ENCODE data around the gene GRID1.
A peak's percentile ranks its signal among the peaks of the same experiment; 100 is the strongest.

Gene GRID1

DNA sequence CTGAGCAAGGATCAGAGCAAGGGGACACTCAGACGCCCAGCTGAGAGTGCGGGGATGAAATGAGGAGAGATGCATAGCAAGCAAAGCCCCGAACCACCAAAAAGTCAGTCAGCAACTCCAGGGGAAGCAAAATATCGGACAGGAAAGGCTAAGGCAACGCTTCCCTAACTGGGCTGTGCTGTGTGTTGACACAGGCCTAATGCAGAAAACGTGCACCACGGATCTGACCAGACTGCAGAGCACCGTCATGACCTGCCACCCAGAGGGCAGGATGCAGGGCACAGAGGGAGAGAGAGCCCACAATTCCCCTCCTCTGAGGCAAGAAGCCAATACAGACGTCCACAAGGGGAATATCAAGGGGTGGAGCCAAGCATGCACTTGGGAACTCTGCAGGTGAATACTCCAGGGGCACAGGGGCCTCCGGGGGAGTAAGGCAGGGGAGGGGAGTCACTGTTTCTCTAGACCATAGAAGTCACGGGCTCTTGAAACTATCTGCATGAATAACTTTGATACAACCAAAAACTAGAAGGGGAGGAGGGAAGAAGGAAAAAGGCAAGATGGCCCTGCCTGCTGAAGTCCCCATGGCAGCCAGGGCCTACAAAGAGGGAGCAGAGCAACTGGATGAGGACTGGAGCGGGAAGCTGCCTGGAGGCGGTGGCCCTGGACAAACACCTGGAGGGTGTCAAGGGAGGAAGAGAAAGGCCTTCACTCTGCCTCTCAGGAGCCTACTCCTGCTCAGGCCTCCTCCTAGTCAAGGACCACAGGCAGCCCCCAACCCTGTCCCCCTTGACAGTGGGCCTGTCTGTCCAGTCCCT lies 26.2 kb downstream of the GRID1 start:
- Histone ChIP-seq H3K36me3 (ENCODE audit: insufficient read depth, insufficient read length, low read length) (no peaks in the 10 kb centered on the region), H3K9ac (ENCODE audit: insufficient read length, low read depth) (peak overlapping the region; percentile 17), H3K27me3 (ENCODE audit: insufficient read depth, insufficient read length) (no peaks in the 10 kb centered on the region), H3K9me3 (ENCODE audit: insufficient read depth, low read length) (0 out of 2 replicates have a peak, but pooled peaks cover 5% of the 10 kb centered on the region), H3K4me1 (ENCODE audit: insufficient read depth, insufficient read length) (peaks cover 19% of the 10 kb centered on the region), H3K4me3 (ENCODE audit: insufficient read length, low read depth) (no peak overlapping the region)
- no peak for DNase-seq (ENCODE audit: low read depth, low spot score)
- no peak for TF ChIP-seq YY1 (IDR thresholded peaks at IDR 0.05; ENCODE audit: insufficient read depth, insufficient read length)
- TF ChIP-seq SUZ12 (IDR thresholded peaks at IDR 0.05; ENCODE audit: extremely low read depth, insufficient read depth, insufficient read length) = no peak
- TF ChIP-seq ZNF274 (IDR thresholded peaks at IDR 0.05; ENCODE audit: low read depth, low read length) = no peak

- Histone ChIP-seq H3K9ac (ENCODE audit: insufficient read length, low read depth) (no peak overlapping the region), H3K36me3 (ENCODE audit: insufficient read depth, insufficient read length, low read length) (no peaks in the 10 kb centered on the region), H3K9me3 (ENCODE audit: insufficient read depth, low read length) (0 out of 2 replicates have a peak, but pooled peaks cover 5% of the 10 kb centered on the region), H3K4me1 (ENCODE audit: insufficient read depth, insufficient read length) (peaks cover 19% of the 10 kb centered on the region), H3K27me3 (ENCODE audit: insufficient read depth, insufficient read length) (no peaks in the 10 kb centered on the region), H3K4me3 (ENCODE audit: insufficient read length, low read depth) (no peak overlapping the region)
- TF ChIP-seq ZNF274 (IDR thresholded peaks at IDR 0.05; ENCODE audit: low read depth, low read length) (no peak), YY1 (IDR thresholded peaks at IDR 0.05; ENCODE audit: insufficient read depth, insufficient read length) (no peak), SUZ12 (IDR thresholded peaks at IDR 0.05; ENCODE audit: extremely low read depth, insufficient read depth, insufficient read length) (no peak)
- DNase-seq (ENCODE audit: low read depth, low spot score) = no peak
Measured at GRCh38 chr10:86339226-86339865, 27.2 kb downstream of the GRID1 start.

GRCh38 chr10:86337121-86337601 lies 29.4 kb downstream of the GRID1 start:
- Histone ChIP-seq H3K36me3 (ENCODE audit: insufficient read depth, insufficient read length, low read length) (no peaks in the 10 kb centered on the region), H3K27me3 (ENCODE audit: insufficient read depth, insufficient read length) (no peaks in the 10 kb centered on the region), H3K4me1 (ENCODE audit: insufficient read depth, insufficient read length) (peaks cover 18% of the 10 kb centered on the region), H3K9me3 (ENCODE audit: insufficient read depth, low read length) (0 out of 2 replicates have a peak, but pooled peaks cover 5% of the 10 kb centered on the region), H3K9ac (ENCODE audit: insufficient read length, low read depth) (no peak overlapping the region), H3K4me3 (ENCODE audit: insufficient read length, low read depth) (no peak overlapping the region)
- DNase-seq (ENCODE audit: low read depth, low spot score) = no peak
- TF ChIP-seq SUZ12 (IDR thresholded peaks at IDR 0.05; ENCODE audit: extremely low read depth, insufficient read depth, insufficient read length) (no peak), ZNF274 (IDR thresholded peaks at IDR 0.05; ENCODE audit: low read depth, low read length) (no peak), YY1 (IDR thresholded peaks at IDR 0.05; ENCODE audit: insufficient read depth, insufficient read length) (no peak)

GRCh38 chr10:86336341-86336740 lies 30.3 kb downstream of the GRID1 start:
- peaks cover 16% of the 10 kb centered on the region for H3K4me1 ChIP-seq (ENCODE audit: insufficient read depth, insufficient read length)
- 0 out of 2 replicates have a peak, but pooled peaks cover 5% of the 10 kb centered on the region for H3K9me3 ChIP-seq (ENCODE audit: insufficient read depth, low read length)
- H3K36me3 ChIP-seq (ENCODE audit: insufficient read depth, insufficient read length, low read length) = no peaks in the 10 kb centered on the region
- no peak overlapping the region for H3K4me3 ChIP-seq (ENCODE audit: insufficient read length, low read depth)
- no peak overlapping the region for H3K9ac ChIP-seq (ENCODE audit: insufficient read length, low read depth)
- H3K27me3 ChIP-seq (ENCODE audit: insufficient read depth, insufficient read length) = no peaks in the 10 kb centered on the region
- no peak for TF ChIP-seq SUZ12 (IDR thresholded peaks at IDR 0.05; ENCODE audit: extremely low read depth, insufficient read depth, insufficient read length)
- no peak for DNase-seq (ENCODE audit: low read depth, low spot score)

DNA sequence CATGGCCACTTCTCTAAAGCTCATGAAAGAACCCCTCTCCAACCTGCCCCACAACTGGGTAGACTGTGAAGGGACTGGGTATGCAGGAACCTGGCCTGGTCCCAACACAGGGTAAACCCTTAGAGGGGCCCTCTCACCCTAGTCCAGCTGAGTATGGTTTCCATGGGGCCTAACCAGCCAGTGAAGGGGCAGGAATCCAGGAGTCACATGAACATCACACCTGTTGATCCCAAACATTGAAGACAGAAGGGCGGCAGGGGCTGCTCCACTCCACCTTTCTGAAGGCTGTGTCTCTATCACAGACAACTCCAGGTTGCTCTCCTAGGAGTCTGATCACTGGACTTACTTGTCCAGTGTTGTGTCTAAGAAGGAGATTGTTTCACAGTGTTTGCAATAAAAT lies 30.8 kb downstream of the GRID1 start:
- Histone ChIP-seq H3K4me1 (ENCODE audit: insufficient read depth, insufficient read length) (peaks cover 12% of the 10 kb centered on the region), H3K9me3 (ENCODE audit: insufficient read depth, low read length) (0 out of 2 replicates have a peak, but pooled peaks cover 5% of the 10 kb centered on the region), H3K4me3 (ENCODE audit: insufficient read length, low read depth) (no peak overlapping the region), H3K27me3 (ENCODE audit: insufficient read depth, insufficient read length) (no peaks in the 10 kb centered on the region), H3K9ac (ENCODE audit: insufficient read length, low read depth) (no peak overlapping the region), H3K36me3 (ENCODE audit: insufficient read depth, insufficient read length, low read length) (no peaks in the 10 kb centered on the region)
- DNase-seq (ENCODE audit: low read depth, low spot score) = no peak
- TF ChIP-seq SUZ12 (IDR thresholded peaks at IDR 0.05; ENCODE audit: extremely low read depth, insufficient read depth, insufficient read length) (no peak), ZNF274 (IDR thresholded peaks at IDR 0.05; ENCODE audit: low read depth, low read length) (no peak), YY1 (IDR thresholded peaks at IDR 0.05; ENCODE audit: insufficient read depth, insufficient read length) (no peak)

DNA sequence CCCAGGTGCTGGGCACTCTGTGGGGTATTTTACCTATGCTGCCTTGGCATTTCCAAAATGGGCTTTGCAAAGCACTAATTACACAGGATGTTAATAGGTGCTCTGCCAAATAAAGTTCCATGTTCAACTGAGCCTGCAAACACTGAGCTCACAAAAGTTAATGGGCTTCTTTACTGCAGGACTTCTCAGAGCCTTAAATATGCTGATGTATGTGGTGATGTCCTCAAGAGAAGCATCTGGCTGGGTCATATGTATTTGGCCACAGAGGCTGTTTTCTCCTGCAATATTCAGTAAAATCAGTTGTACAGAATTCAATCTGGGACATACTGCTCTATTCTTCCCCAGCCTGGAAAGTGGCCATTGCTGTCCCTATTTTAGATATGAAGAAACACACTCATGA lies 31.3 kb downstream of the GRID1 start:
- H3K9ac ChIP-seq (ENCODE audit: insufficient read length, low read depth) = no peak overlapping the region
- DNase-seq (ENCODE audit: low read depth, low spot score) = no peak
- TF ChIP-seq ZNF274 (IDR thresholded peaks at IDR 0.05; ENCODE audit: low read depth, low read length) (no peak), YY1 (IDR thresholded peaks at IDR 0.05; ENCODE audit: insufficient read depth, insufficient read length) (no peak), SUZ12 (IDR thresholded peaks at IDR 0.05; ENCODE audit: extremely low read depth, insufficient read depth, insufficient read length) (no peak)
- no peak overlapping the region for H3K4me3 ChIP-seq (ENCODE audit: insufficient read length, low read depth)
- no peaks in the 10 kb centered on the region for H3K36me3 ChIP-seq (ENCODE audit: insufficient read depth, insufficient read length, low read length)
- 0 out of 2 replicates have a peak, but pooled peaks cover 5% of the 10 kb centered on the region for H3K9me3 ChIP-seq (ENCODE audit: insufficient read depth, low read length)
- H3K4me1 ChIP-seq (ENCODE audit: insufficient read depth, insufficient read length) = peaks cover 8% of the 10 kb centered on the region
- no peaks in the 10 kb centered on the region for H3K27me3 ChIP-seq (ENCODE audit: insufficient read depth, insufficient read length)

GRCh38 chr10:86334488-86335085 lies 32.0 kb downstream of the GRID1 start:
- DNase-seq (ENCODE audit: low read depth, low spot score) = no peak

More at GRCh38 chr10:86334488-86335085, 32.0 kb downstream of the GRID1 start:
- Histone ChIP-seq H3K4me1 (ENCODE audit: insufficient read depth, insufficient read length) (peaks cover 1% of the 10 kb centered on the region), H3K9me3 (ENCODE audit: insufficient read depth, low read length) (0 out of 2 replicates have a peak, but pooled peaks cover 5% of the 10 kb centered on the region), H3K27me3 (ENCODE audit: insufficient read depth, insufficient read length) (no peaks in the 10 kb centered on the region), H3K4me3 (ENCODE audit: insufficient read length, low read depth) (no peak overlapping the region), H3K36me3 (ENCODE audit: insufficient read depth, insufficient read length, low read length) (no peaks in the 10 kb centered on the region), H3K9ac (ENCODE audit: insufficient read length, low read depth) (no peak overlapping the region)
- TF ChIP-seq SUZ12 (IDR thresholded peaks at IDR 0.05; ENCODE audit: extremely low read depth, insufficient read depth, insufficient read length) = no peak
- TF ChIP-seq ZNF274 (IDR thresholded peaks at IDR 0.05; ENCODE audit: low read depth, low read length) = no peak
- TF ChIP-seq YY1 (IDR thresholded peaks at IDR 0.05; ENCODE audit: insufficient read depth, insufficient read length) = no peak
